ENCODE data around the gene FCHSD1.

The FCHSD1 gene

DNA sequence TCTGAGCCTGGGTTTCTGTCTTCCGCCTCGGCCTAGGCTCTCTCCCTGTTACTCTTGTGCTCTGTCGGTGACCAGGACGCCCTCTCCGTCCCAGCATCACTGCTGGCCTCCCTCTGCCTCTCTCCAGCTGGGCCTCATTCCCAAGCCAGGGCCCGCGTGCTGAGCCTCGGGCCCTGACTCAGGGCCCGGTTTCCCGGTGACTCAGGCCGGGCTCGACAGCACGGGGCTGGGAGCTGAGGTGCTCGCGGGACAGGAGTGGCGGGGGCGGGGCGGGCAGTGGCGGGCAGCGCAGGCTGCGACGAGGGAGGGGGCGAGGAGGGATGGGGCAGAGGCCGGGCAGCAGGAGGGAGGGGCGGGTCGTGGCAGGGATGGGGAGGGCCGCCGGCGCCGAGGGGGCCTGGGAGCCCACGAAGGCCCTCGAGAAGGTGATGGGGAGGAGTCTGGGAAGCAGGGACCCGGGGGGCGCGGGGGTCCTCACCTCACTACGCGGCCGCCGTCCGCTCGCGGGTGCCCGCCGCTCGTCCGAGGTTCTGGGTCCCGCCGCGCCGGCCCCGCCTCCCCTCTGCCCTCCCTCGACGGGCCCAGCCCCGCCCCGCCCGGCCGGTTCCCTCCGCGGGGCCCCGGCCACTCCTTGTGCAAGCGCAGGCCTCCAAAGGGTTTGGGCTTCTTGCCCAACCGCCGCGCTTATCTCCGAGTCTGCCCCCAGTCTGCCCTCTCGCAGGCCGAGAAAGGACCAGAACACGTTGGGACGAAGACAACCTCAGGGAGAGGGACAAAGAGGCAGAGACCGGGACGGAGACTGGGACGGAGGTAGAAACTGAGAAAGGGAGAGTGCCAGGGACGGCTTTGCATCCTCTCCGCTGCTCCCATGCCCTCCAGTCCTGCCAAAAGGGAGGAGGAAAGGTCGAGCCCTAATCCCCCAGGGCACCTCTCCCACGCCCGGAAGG is 30.8 kb upstream of the FCHSD1 start, which contains the start of gene ARAP3:
TSS of gene ARAP3 (minus strand) at position 536 of the 947 bp plus-strand sequence. CDS start 1,744 bp downstream, outside the sequence.
- Histone ChIP-seq H3K4me2 (ENCODE audit: low read depth, low read length, poor library complexity, severe bottlenecking) (peak within 1 kb of the TSS; percentile 52), H3K9me3 (ENCODE audit: insufficient read depth, low read depth, low read length) (no peaks in the 10 kb centered on the region), H4K20me1 (ENCODE audit: insufficient read depth, low read length, poor library complexity, severe bottlenecking) (no peaks in the 10 kb centered on the region), H3K9me2 (replicated peaks; ENCODE audit: low read depth, low read length) (no peaks in the 10 kb centered on the region), H3K79me2 (ENCODE audit: insufficient read depth, low read length) (no peaks in the 10 kb centered on the region), H3K4me1 (ENCODE audit: insufficient read depth, low read length, poor library complexity, severe bottlenecking) (peaks cover 21% of the 10 kb centered on the region), H3F3A (ENCODE audit: low read depth) (no peaks in the 10 kb centered on the region), H3K4me3 (ENCODE audit: low read length, poor library complexity, severe bottlenecking) (no peak within 1 kb of the TSS), H3K36me3 (ENCODE audit: insufficient read depth, low read length) (no peaks in the 10 kb centered on the region), H2AFZ (ENCODE audit: low read length) (no peak within 1 kb of the TSS), H3K27me3 (ENCODE audit: insufficient read depth, low read length, poor library complexity, severe bottlenecking) (no peaks in the 10 kb centered on the region), H3K9ac (ENCODE audit: low read depth, low read length, poor library complexity, severe bottlenecking) (no peak within 1 kb of the TSS)
- TF ChIP-seq EZH2phosphoT487 (IDR thresholded peaks at IDR 0.05; ENCODE audit: borderline replicate concordance) = no peak
- TF ChIP-seq, protein P1, sequence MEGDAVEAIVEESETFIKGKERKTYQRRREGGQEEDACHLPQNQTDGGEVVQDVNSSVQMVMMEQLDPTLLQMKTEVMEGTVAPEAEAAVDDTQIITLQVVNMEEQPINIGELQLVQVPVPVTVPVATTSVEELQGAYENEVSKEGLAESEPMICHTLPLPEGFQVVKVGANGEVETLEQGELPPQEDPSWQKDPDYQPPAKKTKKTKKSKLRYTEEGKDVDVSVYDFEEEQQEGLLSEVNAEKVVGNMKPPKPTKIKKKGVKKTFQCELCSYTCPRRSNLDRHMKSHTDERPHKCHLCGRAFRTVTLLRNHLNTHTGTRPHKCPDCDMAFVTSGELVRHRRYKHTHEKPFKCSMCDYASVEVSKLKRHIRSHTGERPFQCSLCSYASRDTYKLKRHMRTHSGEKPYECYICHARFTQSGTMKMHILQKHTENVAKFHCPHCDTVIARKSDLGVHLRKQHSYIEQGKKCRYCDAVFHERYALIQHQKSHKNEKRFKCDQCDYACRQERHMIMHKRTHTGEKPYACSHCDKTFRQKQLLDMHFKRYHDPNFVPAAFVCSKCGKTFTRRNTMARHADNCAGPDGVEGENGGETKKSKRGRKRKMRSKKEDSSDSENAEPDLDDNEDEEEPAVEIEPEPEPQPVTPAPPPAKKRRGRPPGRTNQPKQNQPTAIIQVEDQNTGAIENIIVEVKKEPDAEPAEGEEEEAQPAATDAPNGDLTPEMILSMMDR (conservative IDR thresholded peaks at IDR 0.05; ENCODE audit: low read length) = no peak

DNA sequence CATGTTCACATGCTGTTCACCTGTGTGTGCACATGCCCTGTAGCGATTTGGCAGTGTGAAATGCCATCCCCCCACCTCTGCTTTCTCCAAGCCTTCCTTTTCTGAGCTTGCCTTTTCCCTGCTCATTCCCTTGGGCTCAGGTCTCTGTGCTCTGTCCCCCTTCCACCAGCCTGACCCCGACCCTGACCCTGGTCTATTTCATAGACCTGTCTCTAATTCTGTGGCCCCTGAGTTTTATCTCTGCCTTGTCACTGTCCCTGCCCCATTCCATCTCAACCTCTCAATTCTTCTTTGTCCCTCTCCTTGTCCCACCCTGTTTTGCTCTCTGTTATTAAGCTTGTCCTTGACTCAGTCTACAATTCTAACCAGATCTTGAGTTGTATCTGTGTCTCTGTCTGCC is 30.1 kb upstream of the FCHSD1 start:
- Histone ChIP-seq H3K9me3 (ENCODE audit: insufficient read depth, low read depth, low read length) (no peaks in the 10 kb centered on the region), H2AFZ (ENCODE audit: low read length) (no peak overlapping the region), H4K20me1 (ENCODE audit: insufficient read depth, low read length, poor library complexity, severe bottlenecking) (no peaks in the 10 kb centered on the region), H3F3A (ENCODE audit: low read depth) (no peaks in the 10 kb centered on the region), H3K4me3 (ENCODE audit: low read length, poor library complexity, severe bottlenecking) (no peak overlapping the region), H3K79me2 (ENCODE audit: insufficient read depth, low read length) (no peaks in the 10 kb centered on the region), H3K27me3 (ENCODE audit: insufficient read depth, low read length, poor library complexity, severe bottlenecking) (no peaks in the 10 kb centered on the region), H3K4me2 (ENCODE audit: low read depth, low read length, poor library complexity, severe bottlenecking) (no peak overlapping the region), H3K9ac (ENCODE audit: low read depth, low read length, poor library complexity, severe bottlenecking) (no peak overlapping the region), H3K9me2 (replicated peaks; ENCODE audit: low read depth, low read length) (no peaks in the 10 kb centered on the region), H3K36me3 (ENCODE audit: insufficient read depth, low read length) (no peaks in the 10 kb centered on the region), H3K4me1 (ENCODE audit: insufficient read depth, low read length, poor library complexity, severe bottlenecking) (peaks cover 21% of the 10 kb centered on the region)
- TF ChIP-seq, protein P1 (conservative IDR thresholded peaks at IDR 0.05; ENCODE audit: low read length) = no peak
- TF ChIP-seq EZH2phosphoT487 (IDR thresholded peaks at IDR 0.05; ENCODE audit: borderline replicate concordance) = no peak

DNA sequence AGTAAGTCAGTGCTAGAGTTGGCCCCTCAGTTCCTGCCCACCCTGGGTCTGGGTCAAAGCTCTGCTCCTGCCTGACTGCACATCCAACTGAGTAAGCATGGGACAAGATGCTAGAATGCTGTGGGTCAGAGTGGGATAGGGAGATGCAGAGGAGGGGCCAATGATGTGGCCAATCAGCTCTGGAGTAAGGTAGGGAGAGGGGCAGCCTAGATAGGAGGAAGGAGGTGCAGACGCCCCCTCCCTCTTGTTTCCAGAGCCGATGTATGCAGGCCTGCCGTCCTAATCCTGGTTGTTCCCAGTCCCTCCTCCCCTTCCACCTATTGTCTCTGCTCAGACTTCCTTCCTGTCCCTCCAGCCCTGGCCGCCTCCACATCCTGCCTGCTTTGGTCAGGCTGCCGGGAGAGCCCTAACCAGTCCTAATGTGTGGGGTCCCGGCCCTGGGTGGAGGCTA is 29.6 kb upstream of the FCHSD1 start:
- H3K9ac ChIP-seq (ENCODE audit: low read depth, low read length, poor library complexity, severe bottlenecking) = no peak overlapping the region

More for the DNA sequence above, 29.6 kb upstream of the FCHSD1 start:
- TF ChIP-seq, protein P1 (conservative IDR thresholded peaks at IDR 0.05; ENCODE audit: low read length) = no peak
- TF ChIP-seq EZH2phosphoT487 (IDR thresholded peaks at IDR 0.05; ENCODE audit: borderline replicate concordance) = no peak
- H3K4me1 ChIP-seq (ENCODE audit: insufficient read depth, low read length, poor library complexity, severe bottlenecking) = peaks cover 21% of the 10 kb centered on the region
- no peaks in the 10 kb centered on the region for H3K36me3 ChIP-seq (ENCODE audit: insufficient read depth, low read length)
- no peaks in the 10 kb centered on the region for H4K20me1 ChIP-seq (ENCODE audit: insufficient read depth, low read length, poor library complexity, severe bottlenecking)
- H2AFZ ChIP-seq (ENCODE audit: low read length) = no peak overlapping the region
- no peaks in the 10 kb centered on the region for H3F3A ChIP-seq (ENCODE audit: low read depth)
- no peak overlapping the region for H3K4me2 ChIP-seq (ENCODE audit: low read depth, low read length, poor library complexity, severe bottlenecking)
- no peaks in the 10 kb centered on the region for H3K27me3 ChIP-seq (ENCODE audit: insufficient read depth, low read length, poor library complexity, severe bottlenecking)
- no peaks in the 10 kb centered on the region for H3K79me2 ChIP-seq (ENCODE audit: insufficient read depth, low read length)
- no peak overlapping the region for H3K4me3 ChIP-seq (ENCODE audit: low read length, poor library complexity, severe bottlenecking)
- H3K9me2 ChIP-seq (replicated peaks; ENCODE audit: low read depth, low read length) = no peaks in the 10 kb centered on the region
- no peaks in the 10 kb centered on the region for H3K9me3 ChIP-seq (ENCODE audit: insufficient read depth, low read depth, low read length)

All from Loucy (cell line).